Stimulated activated CD4-positive, alpha-beta T cell treated with anti-CD3 and anti-CD28 coated beads, Interleukin-15, amount 100 ng/mL, for 1 hour (primary cell): ENCODE results near the gene MAGI3.

ENCODE experiments used
- DNase-seq, 2 donors: peaks; one replicate each; pipeline ENCODE4 v3.0.0-alpha.2; 2020; ENCODE audit warnings: low read depth in 1 of 2, low spot score in 1 of 2

The MAGI3 gene

DNA sequence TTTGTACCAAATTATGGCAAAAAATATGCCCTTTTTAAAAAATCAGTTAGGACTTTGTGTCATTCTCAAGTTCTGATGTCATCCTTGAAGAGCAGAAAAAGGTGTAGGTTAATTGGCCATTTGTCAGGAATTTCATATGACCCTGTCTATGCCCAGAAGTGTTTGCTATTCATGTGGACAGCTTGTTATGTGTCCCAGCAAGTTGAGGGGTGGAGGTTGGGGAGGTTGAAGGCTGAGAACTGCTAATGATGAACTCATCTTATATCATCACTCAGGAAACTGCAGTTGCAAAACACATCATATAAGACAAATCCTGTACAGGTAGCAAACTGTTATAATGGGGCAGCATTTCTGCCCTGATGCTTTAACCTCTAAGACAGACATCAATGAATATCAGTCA lies 262.5 kb downstream of the MAGI3 start:
- no peak for DNase-seq

GRCh38 chr1:113653741-113654140 lies 263.4 kb downstream of the MAGI3 start:
- DNase-seq = no peak

- DNase-seq = no peak
Measured at GRCh38 chr1:113654883-113655282, 264.6 kb downstream of the MAGI3 start.

- DNase-seq = no peak
Measured at GRCh38 chr1:113657126-113657525, 266.8 kb downstream of the MAGI3 start.

- no peak for DNase-seq
Measured at GRCh38 chr1:113657556-113658063, 267.3 kb downstream of the MAGI3 start.

DNA sequence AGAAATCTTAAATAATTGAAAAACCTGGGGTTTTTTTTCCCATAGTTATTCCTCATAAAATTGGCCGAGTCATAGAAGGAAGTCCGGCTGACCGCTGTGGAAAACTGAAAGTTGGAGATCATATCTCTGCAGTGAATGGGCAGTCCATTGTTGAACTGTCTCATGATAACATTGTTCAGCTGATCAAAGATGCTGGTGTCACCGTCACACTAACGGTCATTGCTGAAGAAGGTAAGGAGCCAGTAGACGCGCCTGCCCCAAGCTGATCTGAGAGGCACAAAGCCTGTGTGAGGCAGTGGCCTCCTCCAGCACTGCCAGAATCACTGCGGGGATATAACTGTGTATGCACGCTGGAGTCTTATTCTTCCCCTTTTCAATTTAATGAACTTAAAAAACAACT lies 268.7 kb downstream of the MAGI3 start:
- no peak for DNase-seq

DNA sequence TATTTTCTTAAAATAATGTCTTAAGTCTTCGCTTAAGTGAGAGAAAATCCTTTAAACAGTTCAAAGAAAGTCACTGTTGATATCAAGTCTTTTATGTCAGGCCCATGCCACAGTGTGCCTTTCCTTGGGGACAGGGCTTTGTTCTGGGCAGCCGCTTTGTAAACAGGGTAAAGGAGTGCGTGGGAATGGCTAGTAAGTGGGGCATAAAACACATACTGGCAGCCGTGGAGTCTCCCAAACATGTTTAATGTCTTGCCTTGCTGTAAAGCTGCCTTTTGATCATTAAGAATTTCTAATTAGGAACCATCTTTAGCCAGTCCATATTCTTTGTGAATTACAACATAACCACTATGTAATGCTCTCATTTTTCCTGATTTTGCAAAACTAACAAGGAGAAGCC lies 269.2 kb downstream of the MAGI3 start:
- no peak for DNase-seq

DNA sequence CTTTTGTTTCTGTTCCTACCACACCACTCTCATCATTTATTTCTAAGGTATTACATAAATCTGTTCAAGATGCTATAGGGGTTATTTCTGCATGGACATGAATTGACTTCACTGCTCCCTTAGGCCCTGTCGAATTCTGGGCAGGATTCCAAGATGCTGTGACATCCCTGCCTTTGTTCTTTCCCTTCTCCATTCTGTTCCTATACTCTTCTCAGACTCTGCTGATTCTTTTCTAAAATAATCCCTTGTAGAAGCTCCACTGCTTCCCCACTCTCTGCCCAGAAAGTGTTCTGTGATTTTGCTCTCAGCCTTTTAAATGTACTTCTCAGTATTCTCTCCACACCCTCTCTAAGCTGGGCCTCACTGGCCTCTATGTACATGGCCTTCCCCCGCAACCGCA lies 269.8 kb downstream of the MAGI3 start:
- no peak for DNase-seq

DNA sequence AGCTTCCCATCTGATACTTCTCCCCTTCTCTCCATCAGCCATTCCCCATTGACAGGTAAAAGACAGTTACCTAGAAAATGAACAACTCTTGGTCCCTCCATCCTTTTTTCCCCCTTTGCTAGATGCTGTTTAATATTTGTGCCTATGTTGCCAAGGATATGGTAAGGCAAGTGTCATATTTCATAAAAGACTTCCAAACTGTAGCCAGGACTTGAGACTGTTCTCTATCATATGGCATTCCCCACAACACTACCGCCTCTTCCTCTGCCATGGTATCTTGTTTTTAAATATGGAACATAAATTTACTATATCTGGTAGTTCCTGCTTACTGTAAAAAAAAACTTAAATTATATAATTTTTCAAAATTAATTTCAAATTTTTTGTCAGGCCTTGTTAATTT lies 271.8 kb downstream of the MAGI3 start:
- DNase-seq = no peak

GRCh38 chr1:113663165-113663951 lies 273.0 kb downstream of the MAGI3 start:
- DNase-seq = no peak

GRCh38 chr1:113665071-113665470 lies 274.8 kb downstream of the MAGI3 start:
- no peak for DNase-seq

GRCh38 chr1:113666126-113666525 lies 275.8 kb downstream of the MAGI3 start:
- DNase-seq = no peak

GRCh38 chr1:113669988-113670387 lies 279.7 kb downstream of the MAGI3 start:
- no peak for DNase-seq

GRCh38 chr1:113670650-113671049 lies 280.3 kb downstream of the MAGI3 start:
- no peak for DNase-seq

GRCh38 chr1:113672491-113672890 lies 282.2 kb downstream of the MAGI3 start:
- no peak for DNase-seq

GRCh38 chr1:113674591-113674990 lies 284.3 kb downstream of the MAGI3 start:
- no peak for DNase-seq

- no peak for DNase-seq
Measured at GRCh38 chr1:113675302-113675701, 285.0 kb downstream of the MAGI3 start.

DNA sequence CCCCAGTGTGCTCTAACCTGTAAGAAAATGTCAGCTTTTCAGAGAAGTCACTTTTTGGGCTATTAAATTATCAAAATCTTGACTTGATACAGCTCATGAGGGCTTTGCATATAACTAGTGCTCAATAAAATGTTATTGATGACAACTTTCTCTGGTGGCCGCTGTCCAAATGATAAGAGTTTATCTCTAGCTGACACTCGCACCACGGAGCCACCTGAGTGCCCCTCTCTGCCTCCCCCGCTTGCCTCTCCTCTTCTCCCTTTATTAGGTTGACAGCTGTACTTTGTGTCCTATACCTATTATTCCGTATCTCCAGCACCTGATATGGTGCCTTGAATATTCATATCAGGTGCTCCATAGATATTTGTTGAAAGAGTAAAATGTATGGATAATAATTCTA lies 286.2 kb downstream of the MAGI3 start:
- DNase-seq = no peak

DNA sequence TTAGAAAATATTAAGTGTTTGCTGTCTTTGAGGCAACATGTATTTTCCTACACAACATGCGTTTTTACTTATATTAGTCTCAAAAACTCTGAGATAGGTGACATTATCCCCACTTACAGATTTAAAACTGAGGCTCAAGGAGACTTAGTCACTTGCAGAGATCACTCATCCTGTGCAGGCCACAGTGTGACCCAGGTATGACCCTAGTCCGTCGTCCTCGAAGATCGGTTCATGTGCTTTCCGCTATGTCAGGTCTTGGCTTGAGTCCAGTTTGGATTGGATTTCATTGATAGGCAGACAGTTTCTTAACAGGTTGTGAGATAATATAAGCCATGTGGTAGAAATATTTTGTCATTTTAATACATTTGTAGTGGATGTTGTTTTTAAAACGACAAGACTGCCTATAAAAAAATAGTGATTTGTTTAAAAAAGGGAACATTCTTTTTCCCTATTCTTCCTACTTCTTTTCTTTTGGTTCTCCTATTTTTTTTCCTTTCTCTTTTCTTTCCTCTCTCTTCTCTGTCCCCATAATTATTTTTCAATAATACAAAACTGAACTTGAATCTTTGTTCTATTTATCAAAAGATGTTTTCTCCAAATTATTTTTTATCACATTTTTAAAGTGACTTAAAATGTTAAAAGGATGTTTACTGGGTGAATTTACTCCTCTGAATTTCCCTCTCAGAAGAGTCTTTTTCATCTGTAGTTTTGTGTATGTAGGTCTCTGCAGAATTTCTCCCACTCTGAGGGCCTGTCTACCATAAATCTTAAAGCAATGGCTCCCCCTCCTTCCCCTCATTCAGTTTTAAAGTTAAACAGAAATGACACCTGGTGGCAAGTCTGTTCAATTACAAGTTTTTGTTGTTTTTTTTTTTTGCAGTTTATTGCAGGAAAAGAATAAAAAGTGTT lies 287.2 kb downstream of the MAGI3 start:
- no peak for DNase-seq

DNA sequence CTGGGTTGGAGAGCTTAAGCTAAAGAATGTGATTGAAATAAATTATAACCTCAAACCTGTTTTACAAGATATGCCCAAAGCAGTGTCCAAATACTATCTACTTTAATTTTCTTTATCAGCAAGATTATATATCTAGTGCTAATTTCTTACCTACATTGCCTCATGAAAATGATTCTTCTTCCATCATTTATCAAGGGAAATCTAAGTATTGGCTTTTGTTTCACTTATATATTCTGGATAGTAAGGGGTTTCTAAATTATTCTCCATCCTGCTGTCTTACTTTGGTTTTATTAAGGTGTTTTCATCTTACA lies 287.8 kb downstream of the MAGI3 start:
- DNase-seq = no peak

- no peak for DNase-seq
Measured at GRCh38 chr1:113681596-113682337, 291.5 kb downstream of the MAGI3 start.
